ENCODE data around the gene DCLK3. TPM values are rescaled to one million over a fixed set of nuclear protein-coding genes. Genes with fewer than 3 reads are reported as not detected.

Gene DCLK3
- total RNA-seq, 1 donor from 2014 or later, result not detected

GRCh38 chr3:36678216-36679013 lies 85.9 kb downstream of the DCLK3 start:
- H3K4me3 Mint-ChIP-seq (ENCODE audit: unreplicated experiment), result peak overlapping the region; percentile 34
- H3K4me2 ChIP-seq (ENCODE audit: low read length), result peak overlapping the region; percentile 80
- peak overlapping the region; percentile 98 for H3K27ac ChIP-seq (ENCODE audit: low read depth, low read length)
- no peaks in the 10 kb centered on the region for H4K20me1 ChIP-seq (ENCODE audit: insufficient read depth, low read length)
- H3K4me1 Mint-ChIP-seq (ENCODE audit: low read depth, unreplicated experiment), result peaks cover 36% of the 10 kb centered on the region
- no peaks in the 10 kb centered on the region for H3K36me3 ChIP-seq (ENCODE audit: insufficient read depth, low read length)
- peak overlapping the region; percentile 99 for H3K27ac Mint-ChIP-seq (ENCODE audit: unreplicated experiment)
- H3K79me2 ChIP-seq (ENCODE audit: insufficient read depth, low read length), result no peaks in the 10 kb centered on the region
- peaks cover 5% of the 10 kb centered on the region for H3K9me3 ChIP-seq (ENCODE audit: insufficient read depth, low read depth, low read length)
- peak overlapping the region; percentile 74 for H3K9ac ChIP-seq (ENCODE audit: low read length)
- peaks cover 24% of the 10 kb centered on the region for H3K4me1 ChIP-seq (ENCODE audit: insufficient read depth, low read length)
- peaks cover 2% of the 10 kb centered on the region for H3K36me3 Mint-ChIP-seq (ENCODE audit: low read depth, unreplicated experiment)
- no peaks in the 10 kb centered on the region for H3K27me3 Mint-ChIP-seq (ENCODE audit: low read depth, unreplicated experiment)
- no peaks in the 10 kb centered on the region for H3K27me3 ChIP-seq (ENCODE audit: insufficient read depth, low read length)
- no peak overlapping the region for H3K4me3 ChIP-seq (ENCODE audit: insufficient read depth, low read depth, low read length)
- DNase-seq (ENCODE audit: low read depth) (peak; percentile 81), FAIRE-seq (peak; percentile 5)
- no peak overlapping the region for H2AFZ ChIP-seq (ENCODE audit: low read depth, low read length)
- TF ChIP-seq EZH2 (IDR thresholded peaks at IDR 0.05; ENCODE audit: insufficient read depth, low read length) (no peak), CTCF (IDR thresholded peaks at IDR 0.05; ENCODE audit: insufficient read depth, low read depth, low read length) (no peak)
- peaks cover 21% of the 10 kb centered on the region for H3K9me3 Mint-ChIP-seq (ENCODE audit: unreplicated experiment)

GRCh38 chr3:36677331-36678007 lies 86.9 kb downstream of the DCLK3 start:
- no peak overlapping the region for H2AFZ ChIP-seq (ENCODE audit: low read depth, low read length)
- DNase-seq (ENCODE audit: low read depth), result peak; percentile 97
- H3K79me2 ChIP-seq (ENCODE audit: insufficient read depth, low read length), result no peaks in the 10 kb centered on the region
- peaks cover 24% of the 10 kb centered on the region for H3K4me1 ChIP-seq (ENCODE audit: insufficient read depth, low read length)
- peak overlapping the region; percentile 49 for H3K4me3 ChIP-seq (ENCODE audit: insufficient read depth, low read depth, low read length)
- TF ChIP-seq EZH2 (IDR thresholded peaks at IDR 0.05; ENCODE audit: insufficient read depth, low read length) (no peak), CTCF (IDR thresholded peaks at IDR 0.05; ENCODE audit: insufficient read depth, low read depth, low read length) (peak; percentile 31)
- peak overlapping the region; percentile 98 for H3K27ac ChIP-seq (ENCODE audit: low read depth, low read length)
- H4K20me1 ChIP-seq (ENCODE audit: insufficient read depth, low read length), result no peaks in the 10 kb centered on the region
- H3K4me1 Mint-ChIP-seq (ENCODE audit: low read depth, unreplicated experiment), result peaks cover 36% of the 10 kb centered on the region
- no peaks in the 10 kb centered on the region for H3K36me3 ChIP-seq (ENCODE audit: insufficient read depth, low read length)
- H3K9me3 ChIP-seq (ENCODE audit: insufficient read depth, low read depth, low read length), result peaks cover 5% of the 10 kb centered on the region
- H3K9ac ChIP-seq (ENCODE audit: low read length), result peak overlapping the region; percentile 73
- H3K4me3 Mint-ChIP-seq (ENCODE audit: unreplicated experiment), result peak overlapping the region; percentile 31
- H3K9me3 Mint-ChIP-seq (ENCODE audit: unreplicated experiment), result peaks cover 21% of the 10 kb centered on the region
- peaks cover 2% of the 10 kb centered on the region for H3K36me3 Mint-ChIP-seq (ENCODE audit: low read depth, unreplicated experiment)
- peak; percentile 97 for FAIRE-seq
- peak overlapping the region; percentile 80 for H3K4me2 ChIP-seq (ENCODE audit: low read length)
- H3K27me3 ChIP-seq (ENCODE audit: insufficient read depth, low read length), result no peaks in the 10 kb centered on the region
- no peaks in the 10 kb centered on the region for H3K27me3 Mint-ChIP-seq (ENCODE audit: low read depth, unreplicated experiment)
- peak overlapping the region; percentile 99 for H3K27ac Mint-ChIP-seq (ENCODE audit: unreplicated experiment)
